HEK293 (cell line): ENCODE data around the gene NUBP1.
"Not testable (repeated sequence)": the region's sequence is repeated elsewhere in the genome, so short reads cannot be mapped to it uniquely, and the experiment has no call there.

Source experiments
- CTCF ChIA-PET: fragments of 350-600 bp; formaldehyde crosslinking; extraction: SDS; loops from one replicate; lab custom pipeline; 2021; ENCODE audit warnings: antibody characterized with exemption; lab: Yijun Ruan, JAX
- POLR2A ChIA-PET: fragments of 300-600 bp; formaldehyde crosslinking; extraction: SDS; loops from one replicate; lab custom pipeline; 2020; ENCODE audit warnings: antibody characterized with exemption, inconsistent platforms; lab: Yijun Ruan, JAX
- H3K27ac ChIP-seq: fragments of 200-500 bp; sonication (Bioruptor generic); 2 replicates; pipeline ENCODE4 v1.5.1; 2014; ENCODE audit warnings: low read depth, low read length, control low read depth, inconsistent platforms; ENCODE audit errors: extremely low read depth
- H3K36me3 ChIP-seq, 2 experiments: fragments of 200-500 bp in 1 of 2; sonication (Bioruptor generic) in 1 of 2; 1 replicate in 1 of 2; 2 replicates in 1 of 2; pipeline ENCODE4 v1.5.1; 2014 to 2017; ENCODE audit warnings: inconsistent platforms in 2 of 2, low read length in 2 of 2; ENCODE audit not compliant: control insufficient read depth in 2 of 2, insufficient read depth in 1 of 2
- H3K4me1 ChIP-seq: fragments of 200-500 bp; sonication (Bioruptor generic); 2 replicates; pipeline ENCODE4 v1.5.1; 2014; ENCODE audit warnings: mild to moderate bottlenecking, low read length, inconsistent platforms; ENCODE audit not compliant: control insufficient read depth, insufficient read depth
- H3K4me3 ChIP-seq: 2 replicates; pipeline ENCODE4 v1.5.1; 2011; ENCODE audit warnings: low read depth, mild to moderate bottlenecking, control low read depth, low read length, moderate library complexity
- H3K9me3 ChIP-seq: fragments of 200-500 bp; sonication (Bioruptor generic); 2 replicates; pipeline ENCODE4 v1.5.1; 2014; ENCODE audit warnings: low read depth, low read length, inconsistent platforms; ENCODE audit not compliant: control insufficient read depth, insufficient read depth
- EGR2 ChIP-seq: fragments of 450-650 bp; formaldehyde crosslinking; IDR thresholded peaks from 2 replicates; pipeline ENCODE4 v1.5.1; 2016; ENCODE audit warnings: low read depth, missing biosample characterization, missing genetic modification characterization
- KLF9 ChIP-seq: fragments of 450-650 bp; formaldehyde crosslinking; IDR thresholded peaks from 2 replicates; pipeline ENCODE4 v1.5.1; 2016; ENCODE audit warnings: missing biosample characterization, missing genetic modification characterization, low read depth
- ZFHX2 ChIP-seq: fragments of 450-650 bp; formaldehyde crosslinking; conservative IDR thresholded peaks from 2 replicates; pipeline ENCODE4 v1.5.1; 2016; ENCODE audit warnings: missing biosample characterization, missing genetic modification characterization
- ZNF214 ChIP-seq: fragments of 450-650 bp; formaldehyde crosslinking; IDR thresholded peaks from 2 replicates; pipeline ENCODE4 v1.5.1; 2017; ENCODE audit warnings: missing biosample characterization, mild to moderate bottlenecking, missing genetic modification characterization, borderline replicate concordance
- ZNF239 ChIP-seq: fragments of 450-650 bp; formaldehyde crosslinking; IDR thresholded peaks from 2 replicates; pipeline ENCODE4 v1.5.1; 2016; ENCODE audit warnings: missing biosample characterization, missing genetic modification characterization
- ZNF248 ChIP-seq: fragments of 450-650 bp; formaldehyde crosslinking; IDR thresholded peaks from 2 replicates; pipeline ENCODE4 v1.5.1; 2017; ENCODE audit warnings: missing biosample characterization, missing genetic modification characterization
- ZNF433 ChIP-seq: fragments of 450-650 bp; formaldehyde crosslinking; IDR thresholded peaks from 2 replicates; pipeline ENCODE4 v1.5.1; 2016; ENCODE audit warnings: missing biosample characterization, missing genetic modification characterization, low read depth
- ZNF514 ChIP-seq: fragments of 450-650 bp; formaldehyde crosslinking; IDR thresholded peaks from 2 replicates; pipeline ENCODE4 v1.5.1; 2016; ENCODE audit warnings: missing biosample characterization, missing genetic modification characterization
- ZNF530 ChIP-seq: fragments of 450-650 bp; formaldehyde crosslinking; IDR thresholded peaks from 2 replicates; pipeline ENCODE4 v1.5.1; 2016; ENCODE audit warnings: low read depth, missing biosample characterization, missing genetic modification characterization
- ZNF664 ChIP-seq: fragments of 450-650 bp; formaldehyde crosslinking; IDR thresholded peaks from 2 replicates; pipeline ENCODE4 v1.5.1; 2016; ENCODE audit warnings: missing biosample characterization, missing genetic modification characterization
- TF ChIP-seq, protein P1 (sequence below): fragments of 450-650 bp; formaldehyde crosslinking; IDR thresholded peaks from 2 replicates; pipeline ENCODE4 v1.5.1; 2017; ENCODE audit warnings: missing biosample characterization, missing genetic modification characterization
- TF ChIP-seq, protein P2 (sequence below): fragments of 450-650 bp; formaldehyde crosslinking; IDR thresholded peaks from 2 replicates; pipeline ENCODE4 v1.5.1; 2016; ENCODE audit warnings: missing biosample characterization, missing genetic modification characterization
- TF ChIP-seq, protein P3 (sequence below): fragments of 450-650 bp; formaldehyde crosslinking; IDR thresholded peaks from 2 replicates; pipeline ENCODE4 v1.5.1; 2016; ENCODE audit warnings: missing biosample characterization, missing genetic modification characterization
- TF ChIP-seq, protein P4 (sequence below): fragments of 450-650 bp; IDR thresholded peaks from 2 replicates; pipeline ENCODE4 v1.5.1; 2018; ENCODE audit warnings: missing biosample characterization, mild to moderate bottlenecking, missing genetic modification characterization

Gene NUBP1

DNA sequence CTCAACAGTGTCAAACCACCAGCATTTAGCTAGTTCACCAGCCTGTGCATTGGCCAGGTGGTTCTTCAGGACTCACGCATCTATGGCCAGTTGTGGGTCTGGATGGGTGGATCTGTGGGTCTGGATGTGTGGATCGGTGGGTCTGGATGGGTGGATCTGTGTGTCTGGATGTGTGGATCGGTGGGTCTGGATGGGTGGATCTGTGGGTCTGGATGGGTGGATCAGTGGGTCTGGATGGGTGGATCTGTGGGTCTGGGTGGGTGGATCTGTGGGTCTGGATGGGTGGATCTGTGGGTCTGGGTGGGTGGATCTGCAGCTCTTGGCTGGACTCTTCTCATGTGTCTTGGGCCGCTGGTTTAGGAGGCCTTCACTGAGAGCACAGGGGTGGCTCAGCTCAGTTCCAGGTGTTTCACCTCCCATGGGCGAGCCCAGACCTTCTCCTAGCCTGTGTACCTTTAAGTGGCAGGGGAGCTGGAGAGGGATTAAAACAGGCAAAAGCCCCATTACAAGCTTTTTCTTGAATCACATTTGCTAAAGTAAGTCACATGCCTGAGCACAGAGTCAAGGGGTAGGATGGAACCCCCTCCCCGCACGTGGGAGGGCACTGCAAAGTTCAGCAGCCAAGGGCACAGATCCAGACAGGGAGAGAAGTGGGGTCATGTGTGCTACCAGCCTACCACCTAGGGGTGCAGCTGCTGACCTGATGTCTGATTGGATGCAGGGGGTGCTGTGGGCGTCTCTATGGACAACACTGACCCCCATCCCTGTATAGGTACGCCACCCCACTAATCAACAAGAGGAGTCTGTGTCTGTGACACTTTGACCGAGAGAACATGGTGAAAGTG lies 3.4 kb upstream of the NUBP1 start:
- Histone ChIP-seq H3K4me1 (no peaks in the 10 kb centered on the region; the same call in 1 of the 2 replicates), H3K36me3 (no peaks in the 10 kb centered on the region; a peak in 1 of 3 replicates), H3K9me3 (no peaks in the 10 kb centered on the region), H3K27ac (no peak overlapping the region), H3K4me3 (no peak overlapping the region)
- POLR2A ChIA-PET, result no interaction called here
- TF ChIP-seq ZFHX2 (tag by site-specific recombination), result peak; percentile 42
- no peak for TF ChIP-seq ZNF664 (tag by site-specific recombination)
- TF ChIP-seq, protein P1, sequence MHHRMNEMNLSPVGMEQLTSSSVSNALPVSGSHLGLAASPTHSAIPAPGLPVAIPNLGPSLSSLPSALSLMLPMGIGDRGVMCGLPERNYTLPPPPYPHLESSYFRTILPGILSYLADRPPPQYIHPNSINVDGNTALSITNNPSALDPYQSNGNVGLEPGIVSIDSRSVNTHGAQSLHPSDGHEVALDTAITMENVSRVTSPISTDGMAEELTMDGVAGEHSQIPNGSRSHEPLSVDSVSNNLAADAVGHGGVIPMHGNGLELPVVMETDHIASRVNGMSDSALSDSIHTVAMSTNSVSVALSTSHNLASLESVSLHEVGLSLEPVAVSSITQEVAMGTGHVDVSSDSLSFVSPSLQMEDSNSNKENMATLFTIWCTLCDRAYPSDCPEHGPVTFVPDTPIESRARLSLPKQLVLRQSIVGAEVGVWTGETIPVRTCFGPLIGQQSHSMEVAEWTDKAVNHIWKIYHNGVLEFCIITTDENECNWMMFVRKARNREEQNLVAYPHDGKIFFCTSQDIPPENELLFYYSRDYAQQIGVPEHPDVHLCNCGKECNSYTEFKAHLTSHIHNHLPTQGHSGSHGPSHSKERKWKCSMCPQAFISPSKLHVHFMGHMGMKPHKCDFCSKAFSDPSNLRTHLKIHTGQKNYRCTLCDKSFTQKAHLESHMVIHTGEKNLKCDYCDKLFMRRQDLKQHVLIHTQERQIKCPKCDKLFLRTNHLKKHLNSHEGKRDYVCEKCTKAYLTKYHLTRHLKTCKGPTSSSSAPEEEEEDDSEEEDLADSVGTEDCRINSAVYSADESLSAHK (tag by site-specific recombination), result no peak
- no peak for TF ChIP-seq ZNF530 (tag by site-specific recombination)
- TF ChIP-seq EGR2 (tag by site-specific recombination), result peak; percentile 94
- TF ChIP-seq ZNF433 (tag by site-specific recombination), result no peak
- TF ChIP-seq, protein P2, sequence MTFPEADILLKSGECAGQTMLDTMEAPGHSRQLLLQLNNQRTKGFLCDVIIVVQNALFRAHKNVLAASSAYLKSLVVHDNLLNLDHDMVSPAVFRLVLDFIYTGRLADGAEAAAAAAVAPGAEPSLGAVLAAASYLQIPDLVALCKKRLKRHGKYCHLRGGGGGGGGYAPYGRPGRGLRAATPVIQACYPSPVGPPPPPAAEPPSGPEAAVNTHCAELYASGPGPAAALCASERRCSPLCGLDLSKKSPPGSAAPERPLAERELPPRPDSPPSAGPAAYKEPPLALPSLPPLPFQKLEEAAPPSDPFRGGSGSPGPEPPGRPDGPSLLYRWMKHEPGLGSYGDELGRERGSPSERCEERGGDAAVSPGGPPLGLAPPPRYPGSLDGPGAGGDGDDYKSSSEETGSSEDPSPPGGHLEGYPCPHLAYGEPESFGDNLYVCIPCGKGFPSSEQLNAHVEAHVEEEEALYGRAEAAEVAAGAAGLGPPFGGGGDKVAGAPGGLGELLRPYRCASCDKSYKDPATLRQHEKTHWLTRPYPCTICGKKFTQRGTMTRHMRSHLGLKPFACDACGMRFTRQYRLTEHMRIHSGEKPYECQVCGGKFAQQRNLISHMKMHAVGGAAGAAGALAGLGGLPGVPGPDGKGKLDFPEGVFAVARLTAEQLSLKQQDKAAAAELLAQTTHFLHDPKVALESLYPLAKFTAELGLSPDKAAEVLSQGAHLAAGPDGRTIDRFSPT (tag by site-specific recombination), result no peak
- TF ChIP-seq, protein P3, sequence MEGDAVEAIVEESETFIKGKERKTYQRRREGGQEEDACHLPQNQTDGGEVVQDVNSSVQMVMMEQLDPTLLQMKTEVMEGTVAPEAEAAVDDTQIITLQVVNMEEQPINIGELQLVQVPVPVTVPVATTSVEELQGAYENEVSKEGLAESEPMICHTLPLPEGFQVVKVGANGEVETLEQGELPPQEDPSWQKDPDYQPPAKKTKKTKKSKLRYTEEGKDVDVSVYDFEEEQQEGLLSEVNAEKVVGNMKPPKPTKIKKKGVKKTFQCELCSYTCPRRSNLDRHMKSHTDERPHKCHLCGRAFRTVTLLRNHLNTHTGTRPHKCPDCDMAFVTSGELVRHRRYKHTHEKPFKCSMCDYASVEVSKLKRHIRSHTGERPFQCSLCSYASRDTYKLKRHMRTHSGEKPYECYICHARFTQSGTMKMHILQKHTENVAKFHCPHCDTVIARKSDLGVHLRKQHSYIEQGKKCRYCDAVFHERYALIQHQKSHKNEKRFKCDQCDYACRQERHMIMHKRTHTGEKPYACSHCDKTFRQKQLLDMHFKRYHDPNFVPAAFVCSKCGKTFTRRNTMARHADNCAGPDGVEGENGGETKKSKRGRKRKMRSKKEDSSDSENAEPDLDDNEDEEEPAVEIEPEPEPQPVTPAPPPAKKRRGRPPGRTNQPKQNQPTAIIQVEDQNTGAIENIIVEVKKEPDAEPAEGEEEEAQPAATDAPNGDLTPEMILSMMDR (tag by site-specific recombination), result no peak
- CTCF ChIA-PET, result interaction anchor here (0.7 to 6.4 kb wide), 3 partner anchors 219 to 230 kb away, joined by 3 to 101 read pairs (median 4); no protein-coding TSS in a partner anchor

DNA sequence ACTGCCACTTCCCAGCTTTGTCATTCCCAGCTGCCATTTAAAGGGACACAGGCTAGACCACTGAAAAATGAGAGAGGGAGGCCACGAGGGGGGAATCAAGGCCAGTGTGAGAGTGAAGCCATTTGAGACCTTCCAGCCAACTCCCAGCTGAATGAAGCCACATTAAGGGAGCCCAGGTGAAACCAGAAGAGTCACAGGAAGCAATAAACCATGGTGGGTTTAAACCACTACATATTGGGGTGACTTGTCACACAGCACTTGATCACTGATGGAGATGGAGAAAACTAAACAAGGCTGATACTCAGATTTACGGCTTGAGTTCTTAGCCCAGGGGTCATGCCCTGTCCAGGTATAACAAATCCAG lies 2.8 kb upstream of the NUBP1 start:
- no peak overlapping the region for H3K4me3 ChIP-seq
- no peaks in the 10 kb centered on the region; the same call in 1 of the 2 replicates for H3K4me1 ChIP-seq
- TF ChIP-seq, protein P4, sequence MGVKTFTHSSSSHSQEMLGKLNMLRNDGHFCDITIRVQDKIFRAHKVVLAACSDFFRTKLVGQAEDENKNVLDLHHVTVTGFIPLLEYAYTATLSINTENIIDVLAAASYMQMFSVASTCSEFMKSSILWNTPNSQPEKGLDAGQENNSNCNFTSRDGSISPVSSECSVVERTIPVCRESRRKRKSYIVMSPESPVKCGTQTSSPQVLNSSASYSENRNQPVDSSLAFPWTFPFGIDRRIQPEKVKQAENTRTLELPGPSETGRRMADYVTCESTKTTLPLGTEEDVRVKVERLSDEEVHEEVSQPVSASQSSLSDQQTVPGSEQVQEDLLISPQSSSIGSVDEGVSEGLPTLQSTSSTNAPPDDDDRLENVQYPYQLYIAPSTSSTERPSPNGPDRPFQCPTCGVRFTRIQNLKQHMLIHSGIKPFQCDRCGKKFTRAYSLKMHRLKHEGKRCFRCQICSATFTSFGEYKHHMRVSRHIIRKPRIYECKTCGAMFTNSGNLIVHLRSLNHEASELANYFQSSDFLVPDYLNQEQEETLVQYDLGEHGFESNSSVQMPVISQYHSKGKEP (tag by site-specific recombination), result no peak
- no peak for TF ChIP-seq ZNF214 (tag by site-specific recombination)
- TF ChIP-seq KLF9 (tag by site-specific recombination), result no peak
- no peak for TF ChIP-seq ZNF239
- no peak for TF ChIP-seq ZNF248
- no peak for TF ChIP-seq ZNF514 (tag by site-specific recombination)
- no peaks in the 10 kb centered on the region for H3K9me3 ChIP-seq
- H3K36me3 ChIP-seq, result peaks cover 0 to 1% of the 10 kb centered on the region in 2 experiments; a peak in 2 of 3 replicates
- CTCF ChIA-PET, result interaction anchor here (6.4 kb wide), 1 partner anchor 227 kb away, joined by 101 read pairs; no protein-coding TSS in a partner anchor
- POLR2A ChIA-PET, result no interaction called here
- no peak overlapping the region for H3K27ac ChIP-seq

DNA sequence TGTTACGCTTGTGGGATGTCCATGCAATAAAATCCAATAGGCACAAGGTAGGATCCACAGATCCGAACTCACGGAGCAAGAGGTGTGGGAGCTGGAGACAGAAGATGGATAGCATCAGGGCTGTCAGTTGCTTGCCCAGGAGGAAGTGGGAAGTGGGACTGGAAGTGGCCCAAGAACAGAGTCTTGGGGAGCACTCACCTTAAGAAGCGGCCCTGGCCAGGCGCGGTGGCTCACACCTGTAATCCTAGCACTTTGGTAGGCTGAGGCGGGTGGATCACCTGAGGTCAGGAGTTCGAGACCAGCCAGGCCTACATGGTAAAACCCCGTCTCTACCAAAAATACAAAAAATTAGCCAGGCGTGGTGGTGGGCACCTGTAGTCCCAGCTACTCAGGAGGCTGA lies 2.4 kb upstream of the NUBP1 start:
- POLR2A ChIA-PET, H3K9me3 ChIP-seq, H3K4me1 ChIP-seq, H3K4me3 ChIP-seq, H3K27ac ChIP-seq, H3K36me3 ChIP-seq: not testable (repeated sequence)
- CTCF ChIA-PET, result interaction anchor here (6.4 kb wide), 1 partner anchor 227 kb away, joined by 101 read pairs; no protein-coding TSS in a partner anchor
